Measurements from ENCODE around the gene GATA3. TPM values are rescaled to one million over a fixed set of nuclear protein-coding genes. Genes with fewer than 3 reads are reported as not detected.
A peak's percentile ranks its signal among the peaks of the same experiment; 100 is the strongest.

GATA3 gene
- total RNA-seq, 1 donor from 2014 or later: 1.1 TPM

DNA sequence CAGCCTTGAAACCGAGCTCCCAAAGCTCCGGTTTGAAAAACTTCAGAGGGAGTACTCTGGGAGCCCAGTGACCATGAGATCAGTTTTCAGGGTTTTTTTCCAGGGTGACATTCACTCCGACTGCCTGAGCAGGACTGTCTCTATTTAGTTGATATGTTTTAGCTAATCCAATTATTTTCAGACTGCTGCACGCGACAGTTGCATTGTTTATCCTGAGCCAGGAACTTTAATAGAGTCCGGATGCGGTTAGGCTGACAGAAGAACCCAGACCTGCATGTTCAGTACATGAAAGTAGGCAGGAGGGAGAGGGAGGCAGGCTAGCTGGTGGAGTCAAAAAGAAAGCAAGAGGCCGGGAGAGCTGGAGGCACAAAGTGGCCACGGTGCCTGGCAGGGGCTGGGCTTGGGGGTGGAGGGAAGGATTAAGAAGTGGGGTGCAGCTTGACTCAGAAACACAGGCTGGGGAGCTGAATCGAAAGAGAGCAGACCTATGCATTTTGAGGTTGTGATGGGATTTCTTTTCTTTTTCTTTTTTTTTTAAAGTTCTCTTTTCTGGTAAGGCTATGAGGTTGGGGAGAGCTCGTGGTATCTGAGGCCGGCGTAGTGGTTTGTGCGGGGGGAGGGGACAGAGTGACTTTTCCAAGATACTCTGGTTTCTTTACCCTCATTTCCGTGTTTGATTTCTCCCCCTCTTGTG, 5.7 kb downstream of the GATA3 start:
- DNase-seq (no peak), ATAC-seq (peak; percentile 22)
- intact Hi-C loops (cut with micrococcal nuclease): no loop called here

DNA sequence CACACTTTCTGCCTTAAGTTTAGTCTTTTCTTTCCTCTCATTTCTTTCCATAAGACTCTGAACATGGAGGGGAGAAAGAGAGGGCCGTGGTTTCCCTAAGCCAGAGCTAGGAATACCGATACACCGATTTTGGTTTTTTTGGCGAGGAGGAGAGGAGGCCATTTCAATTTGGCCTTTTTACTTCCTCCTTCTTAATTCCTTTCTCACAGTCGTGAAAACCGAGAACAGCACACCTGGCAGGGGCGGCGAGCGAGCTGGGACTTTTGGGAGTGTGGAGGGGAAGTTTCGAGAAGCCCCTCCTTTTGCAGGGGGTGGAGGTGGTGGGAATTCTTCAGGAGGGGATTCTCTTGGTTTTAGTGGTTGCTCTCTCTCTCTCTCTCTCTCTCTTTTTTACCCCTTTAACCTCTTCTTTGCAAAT, 6.2 kb downstream of the GATA3 start:
- ATAC-seq: no peak
- intact Hi-C loops (cut with micrococcal nuclease): no loop called here
- DNase-seq: no peak

DNA sequence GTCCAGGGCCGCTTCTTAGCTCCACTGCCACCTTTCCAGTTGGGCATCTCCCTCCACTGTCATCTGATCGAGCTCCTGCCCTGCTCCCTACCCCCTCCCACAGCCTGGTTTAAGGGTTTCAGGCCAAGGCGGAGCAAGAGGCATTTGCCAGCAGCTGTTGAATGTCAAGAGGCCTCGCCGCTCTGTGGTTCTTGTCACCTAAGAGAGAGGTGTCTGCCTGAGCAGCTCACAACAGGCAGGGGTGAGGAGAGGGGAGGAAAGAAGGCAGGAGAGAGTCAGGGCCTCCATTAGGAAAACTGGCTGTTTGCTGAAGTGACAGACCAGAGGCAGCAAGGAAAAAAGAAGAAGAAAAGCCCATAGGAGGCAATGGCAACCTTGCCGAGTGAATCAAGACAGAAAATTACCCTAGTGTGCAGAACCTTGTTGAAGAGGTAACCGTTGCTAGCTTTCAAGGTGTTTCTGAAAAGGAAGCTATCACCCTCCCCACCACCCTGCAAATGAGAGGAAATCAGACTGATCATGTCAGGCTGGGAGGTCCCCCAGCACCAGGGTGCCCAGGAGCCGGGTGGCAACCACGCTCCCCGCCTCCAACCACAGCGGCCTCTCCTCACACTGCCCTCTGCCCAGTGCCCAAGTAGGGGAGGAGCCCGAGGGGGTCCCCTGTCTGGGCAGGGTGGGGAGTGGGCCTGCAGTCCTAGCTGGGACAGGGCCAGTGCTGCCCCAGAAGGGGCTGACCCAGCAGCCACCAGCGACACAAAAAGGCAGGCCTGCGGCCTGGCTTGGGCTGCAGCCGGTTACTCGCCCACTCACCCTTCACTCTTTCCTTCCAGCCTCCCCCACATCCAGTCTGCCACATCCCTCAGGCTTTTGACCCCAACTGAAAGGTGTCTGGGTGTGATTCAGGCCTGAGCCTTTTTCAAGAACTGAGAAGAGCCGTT, 7.1 kb downstream of the GATA3 start:
- no peak for ATAC-seq
- intact Hi-C loops (cut with micrococcal nuclease): no loop called here
- DNase-seq: no peak

DNA sequence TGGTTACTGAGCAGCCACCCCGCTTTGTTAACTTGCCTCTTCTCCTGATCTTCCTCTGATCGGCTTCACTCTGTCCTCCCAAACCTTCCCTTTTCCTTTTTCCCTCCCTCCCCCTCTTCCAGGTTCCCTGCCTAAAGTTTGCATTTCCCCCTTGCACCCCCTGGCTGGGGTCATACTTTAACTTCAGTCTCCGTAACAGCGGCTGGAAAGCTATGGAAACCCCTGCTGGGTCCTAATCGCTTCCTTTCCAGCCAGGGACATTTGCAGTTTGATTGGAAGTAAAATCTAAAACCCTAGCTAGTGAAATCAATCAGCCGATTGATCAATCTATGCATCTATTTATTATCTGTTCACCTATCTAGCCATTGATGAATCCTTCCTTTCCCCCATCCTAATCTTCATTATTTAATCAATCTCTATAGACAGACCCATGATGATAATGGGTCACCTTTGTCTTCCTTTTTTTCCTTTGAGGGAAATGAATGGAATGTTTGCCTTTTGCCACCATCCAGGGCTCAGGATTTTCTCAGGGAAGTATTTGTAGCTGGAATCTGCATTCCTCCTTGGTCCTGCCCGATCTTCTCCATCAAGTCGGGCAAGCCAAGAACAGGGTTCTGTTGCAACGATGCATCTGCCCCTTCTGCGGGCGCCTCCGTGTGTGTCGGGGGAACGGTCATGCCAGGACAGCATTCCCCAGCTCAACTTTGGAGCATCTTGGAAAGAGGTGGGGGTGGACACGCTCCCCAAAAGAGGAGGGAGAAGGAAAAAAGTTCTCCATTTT, 8.8 kb downstream of the GATA3 start:
- no peak for DNase-seq
- intact Hi-C loops (cut with micrococcal nuclease): no loop called here
- no peak for ATAC-seq

DNA sequence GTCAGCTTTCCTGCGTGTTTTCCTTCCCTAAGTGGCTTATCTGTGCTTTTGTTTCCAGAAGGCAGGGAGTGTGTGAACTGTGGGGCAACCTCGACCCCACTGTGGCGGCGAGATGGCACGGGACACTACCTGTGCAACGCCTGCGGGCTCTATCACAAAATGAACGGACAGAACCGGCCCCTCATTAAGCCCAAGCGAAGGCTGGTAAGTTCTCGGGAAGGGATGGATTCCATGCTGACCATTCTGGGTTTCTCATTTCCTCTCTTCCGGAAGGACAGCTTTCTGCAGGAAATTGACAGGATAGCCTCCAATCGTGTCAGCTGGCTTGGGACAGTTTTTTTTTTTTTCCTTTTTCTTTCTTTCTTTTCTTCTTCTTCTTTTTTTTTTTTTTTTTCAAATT, 9.4 kb downstream of the GATA3 start:
- DNase-seq (no peak), ATAC-seq (no peak)
- intact Hi-C loops (cut with micrococcal nuclease): no loop called here

DNA sequence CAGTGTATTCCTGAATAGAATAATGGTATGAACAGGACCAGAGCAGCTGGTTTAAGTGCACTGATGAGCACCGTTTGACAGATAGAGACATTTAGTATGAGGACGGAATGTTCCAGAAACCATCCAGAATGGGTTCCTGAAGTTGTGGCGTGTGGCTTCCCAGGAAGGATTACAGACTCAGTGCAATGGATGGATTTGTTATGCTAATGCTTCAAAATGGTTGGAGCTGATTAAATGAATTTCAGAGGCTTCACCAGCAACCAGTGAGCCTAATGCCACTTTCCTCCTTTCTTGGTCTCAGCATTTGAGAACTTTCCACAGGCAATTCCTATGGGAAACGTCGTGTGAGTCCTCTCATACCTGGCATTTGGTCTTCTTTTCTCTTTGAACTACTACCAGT, 9.9 kb downstream of the GATA3 start:
- intact Hi-C loops (cut with micrococcal nuclease): no loop called here
- no peak for DNase-seq
- ATAC-seq: no peak

DNA sequence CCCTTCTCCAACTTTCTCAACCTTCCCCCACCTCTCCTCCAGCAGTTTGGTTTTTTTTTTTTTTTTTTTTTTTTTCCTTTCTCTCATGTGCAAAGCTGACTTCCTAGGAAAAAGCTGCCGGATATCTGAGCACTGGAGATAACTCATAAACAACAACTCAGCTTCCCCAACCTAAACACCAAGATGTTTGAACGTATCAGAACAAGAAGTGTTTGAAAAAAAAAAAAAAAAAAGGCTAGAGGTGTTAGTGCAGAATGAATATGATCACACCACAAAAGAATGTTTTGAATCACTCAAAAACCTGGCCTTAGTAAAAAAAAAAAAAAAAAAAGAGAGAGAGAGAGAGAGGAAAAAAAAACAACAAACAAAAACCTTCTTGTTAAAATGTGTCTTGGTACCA, 11.2 kb downstream of the GATA3 start:
- no peak for DNase-seq
- intact Hi-C loops (cut with micrococcal nuclease): no loop called here
- ATAC-seq: peak; percentile 13

DNA sequence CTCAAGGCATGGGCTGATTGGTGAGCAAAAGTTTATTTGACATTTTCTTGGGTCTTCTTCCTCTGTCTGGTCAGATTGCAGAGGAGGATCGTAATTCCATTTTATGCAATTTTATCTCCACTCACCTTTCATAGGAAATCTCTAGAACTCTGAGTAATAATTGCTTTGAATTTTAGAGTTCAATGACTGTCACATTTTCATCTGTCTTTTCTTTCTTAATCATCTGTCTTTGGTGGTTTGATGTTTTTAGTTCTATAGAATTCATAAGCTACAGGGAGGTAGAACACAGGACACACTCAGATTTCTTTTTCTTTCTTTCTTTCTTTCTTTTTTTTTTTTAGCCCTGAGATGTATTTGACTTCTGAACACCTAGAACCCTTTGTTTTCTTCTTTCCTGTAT, 11.6 kb downstream of the GATA3 start:
- intact Hi-C loops (cut with micrococcal nuclease): no loop called here
- DNase-seq (no peak), ATAC-seq (no peak)

DNA sequence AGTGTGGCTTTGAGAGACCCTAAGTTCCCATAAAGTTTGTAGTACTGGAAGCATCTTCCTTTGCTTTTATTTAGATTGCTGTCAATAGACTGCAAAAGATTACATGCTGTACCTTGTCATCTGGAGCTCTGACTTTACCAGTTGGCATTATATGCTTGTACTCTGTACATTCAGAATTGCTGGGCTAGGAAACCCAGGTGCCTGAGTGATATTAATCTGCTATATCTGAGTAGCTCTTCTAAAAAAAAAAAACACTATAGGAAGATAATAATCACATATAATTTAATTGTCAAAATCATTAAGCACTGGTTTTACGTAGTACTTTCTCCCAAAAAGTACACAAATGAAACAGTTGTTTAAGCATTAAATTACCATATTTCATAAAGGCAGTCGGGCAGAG, 12.3 kb downstream of the GATA3 start:
- intact Hi-C loops (cut with micrococcal nuclease): no loop called here
- ATAC-seq: no peak
- DNase-seq: no peak

DNA sequence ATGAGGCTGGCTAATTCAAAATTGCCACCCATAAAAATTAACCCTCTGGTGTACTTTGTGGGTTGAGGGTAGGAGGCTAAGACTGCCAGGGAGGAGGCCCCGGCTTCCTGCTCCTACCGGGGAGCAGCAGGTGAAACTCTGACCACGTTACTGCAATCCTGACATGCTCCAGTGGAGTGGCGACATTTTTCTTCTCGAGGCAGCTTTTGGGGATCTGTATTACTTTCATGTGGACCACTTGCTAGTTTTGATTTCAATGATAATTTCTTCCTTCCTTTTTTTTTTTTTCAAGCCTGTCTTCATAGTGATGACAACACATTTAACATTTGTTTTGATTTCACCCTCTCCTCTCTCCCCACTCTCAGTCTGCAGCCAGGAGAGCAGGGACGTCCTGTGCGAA, 14.6 kb downstream of the GATA3 start:
- intact Hi-C loops (cut with micrococcal nuclease): no loop called here
- ATAC-seq: no peak
- DNase-seq: no peak

DNA sequence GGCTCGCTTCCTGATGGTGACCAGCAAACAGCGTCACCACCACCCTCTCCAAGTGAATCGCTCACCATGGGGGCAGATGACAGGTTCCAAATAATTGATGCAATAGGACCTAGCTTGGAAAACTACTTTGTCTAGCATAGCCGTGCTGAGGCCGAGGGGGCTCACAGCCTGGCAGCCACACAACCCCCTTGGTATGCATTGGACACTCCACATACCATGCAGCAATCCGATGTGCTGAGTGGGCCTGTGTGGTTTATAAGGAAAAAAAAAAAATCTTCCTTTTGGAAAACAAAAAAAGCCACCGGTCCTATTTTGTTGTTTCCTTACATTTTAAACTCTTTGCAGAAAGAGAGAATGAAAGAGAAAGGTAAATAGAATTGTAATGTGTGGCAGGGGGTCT, 15.1 kb downstream of the GATA3 start:
- ATAC-seq: no peak
- intact Hi-C loops (cut with micrococcal nuclease): no loop called here
- DNase-seq: no peak

DNA sequence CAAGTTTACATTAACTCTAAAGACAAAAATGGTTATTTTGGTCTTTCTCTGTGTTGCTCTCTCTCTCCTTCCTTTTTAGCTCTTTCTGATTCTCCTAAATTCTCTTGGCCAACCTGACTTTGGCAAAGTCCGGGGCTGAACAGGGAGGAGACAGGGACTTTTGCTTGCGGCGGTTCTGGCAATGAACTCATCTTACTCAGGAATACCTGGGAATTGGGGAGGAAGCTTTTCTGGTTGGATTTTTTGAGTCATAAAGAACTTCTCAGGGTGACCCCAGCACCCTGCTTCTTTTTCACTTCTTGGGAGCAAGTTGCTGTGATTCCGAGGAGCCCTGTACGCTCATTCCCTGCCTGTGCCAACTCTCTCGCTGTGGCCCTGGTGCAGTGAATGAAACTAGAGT, 16.0 kb downstream of the GATA3 start:
- DNase-seq (no peak), ATAC-seq (no peak)
- intact Hi-C loops (cut with micrococcal nuclease): no loop called here

DNA sequence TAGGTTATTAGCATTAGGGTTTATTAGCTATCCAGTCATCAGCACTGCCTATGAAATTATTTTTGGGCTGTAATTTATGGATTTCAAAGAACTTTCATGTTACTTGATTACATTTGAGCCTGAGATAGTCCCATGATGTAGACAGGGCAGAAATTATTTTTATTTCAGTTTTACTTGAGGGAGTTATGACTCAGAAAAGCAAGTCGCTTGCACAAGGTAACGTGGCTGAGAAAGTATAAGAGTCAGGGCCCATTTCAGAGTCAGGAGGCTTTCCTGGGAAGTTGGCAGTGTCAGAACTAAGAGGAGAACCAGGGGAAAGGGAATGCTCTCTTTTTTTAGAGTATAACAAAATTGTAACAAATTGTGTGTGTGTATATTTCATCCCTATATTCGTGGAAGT, 16.5 kb downstream of the GATA3 start:
- intact Hi-C loops (cut with micrococcal nuclease): no loop called here
- no peak for ATAC-seq

DNA sequence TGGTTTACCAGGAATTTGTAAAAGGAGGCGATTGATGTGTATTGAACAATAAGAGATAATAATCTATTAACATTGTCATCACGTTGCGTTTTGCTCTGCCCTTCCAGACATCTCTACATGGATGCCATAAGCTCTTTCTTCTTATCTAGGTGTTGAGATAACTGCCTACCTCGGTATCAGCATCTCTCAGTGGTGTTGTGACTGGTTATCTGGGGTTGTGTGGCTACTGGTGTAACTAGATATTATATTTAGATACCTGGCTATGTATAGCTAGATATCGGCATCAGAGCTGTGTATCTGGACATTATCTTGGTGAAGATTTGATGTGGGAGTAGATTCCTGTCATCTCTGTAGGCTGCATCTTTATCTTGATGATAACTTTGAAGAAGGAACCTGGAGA, 17.2 kb downstream of the GATA3 start:
- intact Hi-C loops (cut with micrococcal nuclease): no loop called here
- DNase-seq: no peak
- ATAC-seq: no peak

More for the DNA sequence above, 16.5 kb downstream of the GATA3 start:
- no peak for DNase-seq

DNA sequence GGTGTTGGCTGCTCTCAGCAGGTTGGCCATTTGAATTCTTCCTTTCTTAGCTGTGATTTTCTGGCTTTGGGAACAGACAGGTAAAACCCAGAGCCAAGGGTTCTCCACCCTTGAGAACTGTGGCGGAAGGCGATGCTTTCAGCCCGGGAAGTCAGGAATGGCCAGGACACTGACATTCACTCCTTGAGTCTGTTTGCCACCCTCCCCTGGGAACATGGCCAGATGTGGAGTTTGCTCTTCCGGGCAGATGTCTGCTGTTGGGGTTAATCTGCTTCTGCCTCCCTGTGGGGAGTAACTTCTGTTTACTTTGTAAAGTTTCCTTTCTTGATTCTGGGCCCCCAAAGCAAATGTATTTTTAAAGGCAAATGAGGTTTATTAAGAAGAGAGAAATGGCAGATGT, 17.7 kb downstream of the GATA3 start:
- intact Hi-C loops (cut with micrococcal nuclease): no loop called here
- DNase-seq (no peak), ATAC-seq (no peak)

DNA sequence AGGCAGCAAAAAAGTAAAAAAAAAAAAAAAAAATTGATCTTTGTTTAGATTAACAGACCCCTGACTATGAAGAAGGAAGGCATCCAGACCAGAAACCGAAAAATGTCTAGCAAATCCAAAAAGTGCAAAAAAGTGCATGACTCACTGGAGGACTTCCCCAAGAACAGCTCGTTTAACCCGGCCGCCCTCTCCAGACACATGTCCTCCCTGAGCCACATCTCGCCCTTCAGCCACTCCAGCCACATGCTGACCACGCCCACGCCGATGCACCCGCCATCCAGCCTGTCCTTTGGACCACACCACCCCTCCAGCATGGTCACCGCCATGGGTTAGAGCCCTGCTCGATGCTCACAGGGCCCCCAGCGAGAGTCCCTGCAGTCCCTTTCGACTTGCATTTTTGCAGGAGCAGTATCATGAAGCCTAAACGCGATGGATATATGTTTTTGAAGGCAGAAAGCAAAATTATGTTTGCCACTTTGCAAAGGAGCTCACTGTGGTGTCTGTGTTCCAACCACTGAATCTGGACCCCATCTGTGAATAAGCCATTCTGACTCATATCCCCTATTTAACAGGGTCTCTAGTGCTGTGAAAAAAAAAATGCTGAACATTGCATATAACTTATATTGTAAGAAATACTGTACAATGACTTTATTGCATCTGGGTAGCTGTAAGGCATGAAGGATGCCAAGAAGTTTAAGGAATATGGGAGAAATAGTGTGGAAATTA, 19.4 kb downstream of the GATA3 start:
- ATAC-seq: no peak
- intact Hi-C loops (cut with micrococcal nuclease): no loop called here
- DNase-seq: no peak

DNA sequence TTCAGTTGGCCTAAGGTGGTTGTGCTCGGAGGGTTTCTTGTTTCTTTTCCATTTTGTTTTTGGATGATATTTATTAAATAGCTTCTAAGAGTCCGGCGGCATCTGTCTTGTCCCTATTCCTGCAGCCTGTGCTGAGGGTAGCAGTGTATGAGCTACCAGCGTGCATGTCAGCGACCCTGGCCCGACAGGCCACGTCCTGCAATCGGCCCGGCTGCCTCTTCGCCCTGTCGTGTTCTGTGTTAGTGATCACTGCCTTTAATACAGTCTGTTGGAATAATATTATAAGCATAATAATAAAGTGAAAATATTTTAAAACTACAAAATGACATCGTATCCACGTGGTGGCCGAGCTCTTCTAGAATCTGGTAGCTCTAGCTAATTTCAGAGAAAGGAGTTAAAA, 20.4 kb downstream of the GATA3 start:
- ATAC-seq (no peak), DNase-seq (no peak)
- intact Hi-C loops (cut with micrococcal nuclease): no loop called here

DNA sequence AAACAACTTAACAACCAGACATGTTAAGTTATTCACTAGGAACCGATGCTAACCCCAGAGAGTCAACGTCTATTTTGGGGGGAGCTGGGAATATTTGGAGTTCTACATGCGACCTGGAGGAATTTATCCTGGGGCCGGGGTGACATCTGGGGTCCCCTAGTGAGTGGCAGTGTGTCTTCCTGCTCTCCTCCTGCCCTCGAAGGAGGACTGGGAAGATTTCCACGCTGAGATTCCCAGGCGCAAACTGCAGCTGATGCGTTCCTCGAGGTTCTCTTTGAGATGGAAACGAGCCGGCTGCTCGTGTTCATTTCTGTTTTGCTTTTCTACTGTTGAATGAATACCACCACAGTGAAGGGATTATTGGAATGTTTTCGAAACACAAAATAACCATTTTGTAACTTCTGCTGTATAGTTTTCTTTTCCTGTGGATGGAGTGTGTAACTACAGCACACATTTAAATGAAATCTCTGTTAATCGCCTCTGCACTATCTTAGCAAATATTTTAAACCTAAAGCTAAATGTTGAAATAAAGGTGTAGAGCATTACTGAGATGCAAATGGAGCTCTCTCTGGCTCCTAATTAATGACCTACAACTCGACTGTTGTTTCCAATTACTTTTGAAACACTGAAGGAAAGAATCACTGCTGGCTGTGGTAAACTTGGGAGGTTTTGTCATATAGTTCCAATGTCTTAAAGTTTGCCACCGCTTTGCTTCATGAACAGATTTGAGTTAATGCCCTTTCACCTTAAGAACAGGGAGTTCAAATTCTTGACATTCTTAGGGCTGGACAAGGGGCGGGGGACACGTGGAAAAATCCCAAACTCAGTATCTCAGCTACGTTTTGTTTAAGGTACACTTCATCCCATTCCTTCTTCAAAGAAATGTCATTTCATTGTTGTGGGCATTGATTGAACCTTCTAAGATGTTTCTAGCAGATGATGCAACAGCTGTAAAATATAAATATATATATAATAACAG, 21.1 kb downstream of the GATA3 start:
- DNase-seq (no peak), ATAC-seq (no peak)
- intact Hi-C loops (cut with micrococcal nuclease): no loop called here

Data from left ventricle myocardium superior (tissue), 1 donor.